Tibial nerve (tissue), 4 donors: ENCODE results near the gene COL27A1. TPM values are rescaled to one million over a fixed set of nuclear protein-coding genes. Genes with fewer than 3 reads are reported as not detected.

Experiments used
- DNase-seq, 2 donors: peaks; one replicate each; pipeline ENCODE4 v3.0.0-alpha.2; 2019; ENCODE audit warnings: low spot score in 2 of 2
- H3K27ac ChIP-seq, 4 donors: fragments of 200-600 bp; sonication (generic) in 3 of 4; one replicate each; pipeline ENCODE4 v1.5.1; 2017 to 2019; ENCODE audit warnings: mild to moderate bottlenecking in 1 of 4
- H3K27me3 ChIP-seq, 2 donors: fragments of 200-600 bp; sonication (generic) in 1 of 2; one replicate each; pipeline versions ENCODE4 v1.5.1 to v1.6.0; 2017 to 2019
- H3K36me3 ChIP-seq, 3 donors: fragments of 200-600 bp; sonication (generic); one replicate each; pipeline ENCODE4 v1.5.1; 2018 to 2019
- H3K4me1 ChIP-seq, 4 donors: fragments of 200-600 bp; sonication (generic) in 3 of 4; one replicate each; pipeline ENCODE4 v1.5.1; 2017 to 2019
- H3K4me3 ChIP-seq, 4 donors: fragments of 200-600 bp; sonication (generic) in 3 of 4; one replicate each; pipeline ENCODE4 v1.5.1; 2017 to 2019; ENCODE audit warnings: mild to moderate bottlenecking in 1 of 4, moderate library complexity in 1 of 4
- H3K9me3 ChIP-seq, 4 donors: fragments of 200-600 bp; sonication (generic) in 3 of 4; one replicate each; pipeline ENCODE4 v1.5.1; 2017 to 2019
- EP300 ChIP-seq, 2 donors: sonication (generic); formaldehyde crosslinking; IDR thresholded peaks; one replicate each; pipeline ENCODE4 v1.6.1; 2017; ENCODE audit warnings: antibody characterized with exemption in 2 of 2, mild to moderate bottlenecking in 1 of 2
- POLR2A ChIP-seq, 2 donors: fragments of 450-650 bp; IDR thresholded peaks; one replicate each; pipeline ENCODE4 v1.6.1; 2017; ENCODE audit warnings: antibody characterized with exemption in 2 of 2, mild to moderate bottlenecking in 2 of 2, moderate library complexity in 2 of 2
- WGBS, 2 donors: methylation state at CpG; one replicate each; pipeline ENCODE4 v1.1.5; 2018; 5-methylcytosine and 5-hydroxymethylcytosine counted together
- total RNA-seq, 4 donors: library from RNA; depleted of rRNA; stranded (reverse); fragments of >200 nt; gene quantifications; one replicate each; pipeline ENCODE4 v1.1.0, GENCODE V29; 2016
- TF ChIP-seq, protein P1 (sequence below), 5 experiments: fragments of 200-600 bp in 3 of 5; fragments of 450-650 bp in 2 of 5; sonication (generic) in 3 of 5; IDR thresholded peaks; one replicate each; pipeline ENCODE4 v1.5.1; 2016 to 2019; ENCODE audit warnings: antibody characterized with exemption in 5 of 5, mild to moderate bottlenecking in 3 of 5, moderate library complexity in 2 of 5

The COL27A1 gene
- total RNA-seq, 4 donors from 2014 or later = 14.9 to 55.8 (median 27.7) TPM

DNA sequence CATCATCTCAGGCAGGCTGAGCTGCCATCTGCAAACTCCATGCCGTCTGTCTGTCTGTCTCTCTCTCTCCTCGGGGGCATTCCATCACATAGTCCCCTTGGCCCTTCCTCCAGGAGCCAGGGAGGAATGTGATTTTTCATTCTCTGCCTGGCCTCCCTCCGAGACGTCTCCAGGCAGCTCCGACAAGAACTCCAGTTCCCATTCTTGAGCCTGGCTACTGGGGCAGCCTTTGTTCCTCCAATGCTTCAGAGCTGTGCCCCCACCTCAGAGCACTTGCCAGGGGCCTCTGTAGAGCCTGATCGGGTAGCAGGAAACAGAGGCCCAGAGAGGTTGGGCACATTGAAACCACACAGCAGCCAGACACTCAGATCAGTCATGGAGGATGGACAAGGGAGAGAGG is 74.0 kb downstream of the COL27A1 start:
- no peak for TF ChIP-seq POLR2A (IDR thresholded peaks at IDR 0.05)
- peaks cover 0 to 18% (median 0%) of the 10 kb centered on the region in 3 donors for H3K36me3 ChIP-seq
- H3K4me3 ChIP-seq = no peak overlapping the region
- 79 to 83% methylated on average over 6 of the region's 6 CpGs for WGBS, 2 donors
- H3K27me3 ChIP-seq = no peaks in the 10 kb centered on the region
- no peaks in the 10 kb centered on the region for H3K9me3 ChIP-seq
- no peak overlapping the region for H3K27ac ChIP-seq
- DNase-seq = no peak
- H3K4me1 ChIP-seq = peaks cover 0 to 35% (median 7%) of the 10 kb centered on the region in 4 donors

DNA sequence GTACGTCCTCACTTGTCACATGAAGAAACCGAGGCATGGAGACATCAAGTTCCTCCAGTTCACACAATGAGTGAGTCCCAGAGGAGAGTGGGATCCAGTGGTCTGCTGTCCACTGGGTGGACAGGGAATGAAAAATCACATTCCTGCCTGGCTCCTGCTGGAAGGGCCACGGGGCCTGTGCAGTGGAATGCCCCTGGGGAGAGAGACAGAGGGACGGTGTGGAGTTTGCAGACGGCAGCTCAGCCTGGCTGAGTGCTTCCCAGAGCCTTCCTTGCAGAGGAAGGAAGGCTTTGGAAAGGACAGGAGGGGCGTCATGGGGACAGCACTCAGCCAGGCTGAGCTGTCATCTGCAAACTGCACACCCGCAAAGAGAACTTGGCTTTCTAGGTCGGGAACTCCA is 74.7 kb downstream of the COL27A1 start:
- TF ChIP-seq, protein P1, sequence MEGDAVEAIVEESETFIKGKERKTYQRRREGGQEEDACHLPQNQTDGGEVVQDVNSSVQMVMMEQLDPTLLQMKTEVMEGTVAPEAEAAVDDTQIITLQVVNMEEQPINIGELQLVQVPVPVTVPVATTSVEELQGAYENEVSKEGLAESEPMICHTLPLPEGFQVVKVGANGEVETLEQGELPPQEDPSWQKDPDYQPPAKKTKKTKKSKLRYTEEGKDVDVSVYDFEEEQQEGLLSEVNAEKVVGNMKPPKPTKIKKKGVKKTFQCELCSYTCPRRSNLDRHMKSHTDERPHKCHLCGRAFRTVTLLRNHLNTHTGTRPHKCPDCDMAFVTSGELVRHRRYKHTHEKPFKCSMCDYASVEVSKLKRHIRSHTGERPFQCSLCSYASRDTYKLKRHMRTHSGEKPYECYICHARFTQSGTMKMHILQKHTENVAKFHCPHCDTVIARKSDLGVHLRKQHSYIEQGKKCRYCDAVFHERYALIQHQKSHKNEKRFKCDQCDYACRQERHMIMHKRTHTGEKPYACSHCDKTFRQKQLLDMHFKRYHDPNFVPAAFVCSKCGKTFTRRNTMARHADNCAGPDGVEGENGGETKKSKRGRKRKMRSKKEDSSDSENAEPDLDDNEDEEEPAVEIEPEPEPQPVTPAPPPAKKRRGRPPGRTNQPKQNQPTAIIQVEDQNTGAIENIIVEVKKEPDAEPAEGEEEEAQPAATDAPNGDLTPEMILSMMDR (IDR thresholded peaks at IDR 0.05) = no peak
- no peak for TF ChIP-seq EP300 (IDR thresholded peaks at IDR 0.05)
- Histone ChIP-seq H3K9me3 (no peaks in the 10 kb centered on the region), H3K4me3 (no peak overlapping the region), H3K27ac (no peak overlapping the region), H3K27me3 (no peaks in the 10 kb centered on the region), H3K4me1 (peaks cover 0 to 35% (median 7%) of the 10 kb centered on the region in 4 donors), H3K36me3 (peaks cover 0 to 18% (median 0%) of the 10 kb centered on the region in 3 donors)
- 87 to 90% methylated on average over 7 to 8 of the region's 8 CpGs for WGBS, 2 donors
- DNase-seq = no peak

DNA sequence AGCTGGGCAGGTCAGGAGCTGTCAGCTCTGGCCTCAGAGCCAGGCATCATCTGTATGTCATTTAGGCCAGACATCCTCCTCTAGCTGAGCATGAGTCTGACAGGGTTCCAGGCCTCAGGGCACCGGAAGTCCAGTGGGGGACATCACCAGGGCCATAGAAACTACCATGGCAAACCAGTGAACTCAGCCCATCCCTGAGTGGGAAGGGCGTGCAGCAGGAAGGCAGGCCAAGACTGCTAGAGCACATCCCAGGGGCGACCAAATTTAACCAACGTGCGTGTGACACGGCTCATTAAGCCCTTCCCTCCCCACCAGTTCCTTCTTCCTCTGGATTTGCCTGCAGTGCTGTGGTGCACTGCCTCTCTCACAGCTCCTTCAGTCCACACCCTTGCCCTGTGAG is 75.9 kb downstream of the COL27A1 start:
- no peak overlapping the region for H3K4me3 ChIP-seq
- whole genome bisulfite sequencing, 2 donors = 86 to 98% methylated on average over 5 to 6 of the region's 6 CpGs
- peaks cover 0 to 18% (median 0%) of the 10 kb centered on the region in 3 donors for H3K36me3 ChIP-seq
- DNase-seq = no peak
- no peak overlapping the region for H3K27ac ChIP-seq
- H3K9me3 ChIP-seq = no peaks in the 10 kb centered on the region
- peaks cover 0 to 23% (median 0%) of the 10 kb centered on the region in 4 donors for H3K4me1 ChIP-seq
- no peak for TF ChIP-seq POLR2A (IDR thresholded peaks at IDR 0.05)
- TF ChIP-seq EP300 (IDR thresholded peaks at IDR 0.05) = no peak
- TF ChIP-seq, protein P1 (IDR thresholded peaks at IDR 0.05) = no peak
- H3K27me3 ChIP-seq = no peaks in the 10 kb centered on the region

DNA sequence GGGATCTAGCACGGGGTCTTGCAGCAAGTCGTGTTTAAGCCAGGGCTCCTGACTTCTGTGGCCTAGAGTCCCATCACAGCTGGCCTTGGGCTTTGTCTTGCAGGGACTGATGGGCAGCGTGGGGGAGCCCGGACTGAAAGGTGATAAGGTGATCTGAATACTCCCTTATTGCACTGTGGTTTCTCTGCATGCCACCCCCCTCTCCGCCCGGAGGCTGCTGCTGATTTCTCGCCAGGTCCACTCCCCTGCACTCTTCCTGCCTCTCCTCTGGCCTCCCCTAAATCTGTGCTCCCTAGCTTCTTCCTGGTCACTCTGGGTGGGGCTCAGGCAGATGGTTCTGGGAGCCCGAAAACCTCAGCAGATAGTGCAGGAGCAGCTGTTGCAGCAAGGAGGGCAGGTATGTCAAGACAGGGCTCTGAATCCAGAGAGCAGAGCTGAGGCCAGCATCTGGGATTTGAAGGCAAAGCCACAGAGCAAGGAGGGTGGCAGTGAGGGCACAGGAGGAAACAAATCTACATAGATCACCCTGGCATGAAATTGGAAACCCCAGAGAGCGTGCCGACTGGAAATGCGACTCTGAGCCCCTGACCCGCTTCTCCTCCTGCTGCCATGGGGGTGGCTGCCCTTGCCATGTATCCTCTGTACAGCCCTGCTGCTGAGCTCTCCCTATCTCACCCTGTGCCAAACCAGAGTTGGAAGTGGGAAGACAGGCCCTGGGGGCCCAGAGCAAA is 76.5 kb downstream of the COL27A1 start:
- Histone ChIP-seq H3K9me3 (no peaks in the 10 kb centered on the region), H3K36me3 (peaks cover 0 to 18% (median 0%) of the 10 kb centered on the region in 3 donors), H3K4me3 (no peak overlapping the region), H3K27me3 (no peaks in the 10 kb centered on the region), H3K27ac (no peak overlapping the region), H3K4me1 (peaks cover 0 to 23% (median 0%) of the 10 kb centered on the region in 4 donors)
- DNase-seq = no peak
- TF ChIP-seq EP300 (IDR thresholded peaks at IDR 0.05) = no peak
- TF ChIP-seq, protein P1 (IDR thresholded peaks at IDR 0.05) = no peak
- TF ChIP-seq POLR2A (IDR thresholded peaks at IDR 0.05) = no peak
- 70 to 81% methylated on average over 12 of the region's 12 CpGs for WGBS, 2 donors

DNA sequence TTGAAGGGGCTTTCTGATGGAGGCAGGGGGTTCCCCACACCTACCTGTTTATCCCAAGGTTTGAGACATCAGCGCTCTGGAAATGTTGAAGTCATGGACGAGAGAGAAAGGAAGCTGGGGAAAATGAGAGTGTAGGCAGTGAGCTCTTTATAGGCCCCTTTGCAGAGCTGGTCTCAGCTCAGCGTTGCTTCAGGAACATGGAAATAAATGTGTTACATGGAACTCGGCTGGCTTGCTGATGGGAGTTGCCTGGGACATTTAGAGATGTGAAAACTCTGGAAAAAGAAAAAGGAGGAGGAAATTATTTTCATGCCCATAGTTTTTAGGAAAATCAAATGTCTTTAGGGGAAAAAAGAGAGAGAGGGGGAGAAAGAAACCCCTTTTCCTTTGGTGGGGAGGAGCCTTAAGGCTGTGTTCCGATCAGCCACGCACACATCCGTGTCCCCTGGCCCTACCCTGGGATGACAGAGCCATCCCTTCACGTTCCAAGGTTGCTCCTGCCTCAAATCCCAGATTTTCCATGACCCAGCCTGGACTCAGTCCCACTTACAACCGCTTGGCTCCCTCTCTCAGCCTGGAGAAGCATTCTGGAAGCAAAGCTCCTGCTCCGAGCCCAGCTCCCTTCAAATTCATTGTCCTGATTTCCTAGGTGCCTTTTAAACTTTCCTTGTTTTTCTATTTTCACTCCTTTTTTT is 78.3 kb downstream of the COL27A1 start:
- WGBS, 2 donors = 62% methylated on average over 10 of the region's 10 CpGs
- Histone ChIP-seq H3K27me3 (no peaks in the 10 kb centered on the region), H3K4me3 (no peak overlapping the region), H3K4me1 (peaks cover 0 to 24% (median 0%) of the 10 kb centered on the region in 4 donors), H3K27ac (peak overlapping the region in 2 of 4 donors; percentile 19 to 66), H3K36me3 (peaks cover 0 to 18% (median 0%) of the 10 kb centered on the region in 3 donors), H3K9me3 (no peaks in the 10 kb centered on the region)
- DNase-seq = peak in 1 of 2 donors; percentile 32
- no peak for TF ChIP-seq EP300 (IDR thresholded peaks at IDR 0.05)
- TF ChIP-seq, protein P1 (IDR thresholded peaks at IDR 0.05) = peak in 1 of 5 experiments; percentile 9
